Muscle of leg (tissue), 11 donors: ENCODE results near the gene ADCY4. TPM values are rescaled to one million over a fixed set of nuclear protein-coding genes. Genes with fewer than 3 reads are reported as not detected.

Experiments
- DNase-seq: peaks from one replicate; pipeline ENCODE4 v3.0.0; 2013
- H3K27ac ChIP-seq: one replicate; pipeline ENCODE4 v1.5.1; 2013; ENCODE audit warnings: mild to moderate bottlenecking, low read length, control low read depth
- H3K27me3 ChIP-seq: one replicate; pipeline ENCODE4 v1.6.1; 2013; ENCODE audit warnings: low read length; ENCODE audit not compliant: control insufficient read depth, insufficient read depth
- H3K36me3 ChIP-seq: one replicate; pipeline ENCODE4 v1.6.1; 2013; ENCODE audit warnings: low read length; ENCODE audit not compliant: control insufficient read depth, insufficient read depth
- H3K4me1 ChIP-seq: one replicate; pipeline ENCODE4 v1.6.1; 2013; ENCODE audit warnings: low read length; ENCODE audit not compliant: control insufficient read depth, insufficient read depth
- H3K4me3 ChIP-seq: one replicate; pipeline ENCODE4 v1.5.1; 2013; ENCODE audit warnings: low read length, control low read depth
- H3K9me3 ChIP-seq: replicated peaks from 2 replicates; pipeline ENCODE4 v1.6.1; 2013; ENCODE audit warnings: low read depth, low read length; ENCODE audit not compliant: control insufficient read depth
- WGBS: methylation state at CpG from one replicate; pipeline ENCODE4 v1.1.5; 2013; ENCODE audit warnings: missing lambda C conversion rate; ENCODE audit not compliant: insufficient coverage; 5-methylcytosine and 5-hydroxymethylcytosine counted together
- polyA plus RNA-seq, 8 donors: library from polyadenylated mRNA; unstranded; fragments of 120-200 nt; gene quantifications; one replicate each; pipeline versions ENCODE4 v1.2.1 to v1.2.3, GENCODE V29; 2013; ENCODE audit warnings: inconsistent platforms in 1 of 8, low replicate concordance in 1 of 8; ENCODE audit not compliant: insufficient read length in 8 of 8, insufficient read depth in 1 of 8
- total RNA-seq: library from RNA; stranded (reverse); fragments of 120-200 nt; gene quantifications from one replicate; pipeline ENCODE4 v1.2.4, GENCODE V29; 2013

The ADCY4 gene
- total and polyA plus RNA-seq, 9 donors, result 7.0 to 18.7 (median 13.7) TPM

DNA sequence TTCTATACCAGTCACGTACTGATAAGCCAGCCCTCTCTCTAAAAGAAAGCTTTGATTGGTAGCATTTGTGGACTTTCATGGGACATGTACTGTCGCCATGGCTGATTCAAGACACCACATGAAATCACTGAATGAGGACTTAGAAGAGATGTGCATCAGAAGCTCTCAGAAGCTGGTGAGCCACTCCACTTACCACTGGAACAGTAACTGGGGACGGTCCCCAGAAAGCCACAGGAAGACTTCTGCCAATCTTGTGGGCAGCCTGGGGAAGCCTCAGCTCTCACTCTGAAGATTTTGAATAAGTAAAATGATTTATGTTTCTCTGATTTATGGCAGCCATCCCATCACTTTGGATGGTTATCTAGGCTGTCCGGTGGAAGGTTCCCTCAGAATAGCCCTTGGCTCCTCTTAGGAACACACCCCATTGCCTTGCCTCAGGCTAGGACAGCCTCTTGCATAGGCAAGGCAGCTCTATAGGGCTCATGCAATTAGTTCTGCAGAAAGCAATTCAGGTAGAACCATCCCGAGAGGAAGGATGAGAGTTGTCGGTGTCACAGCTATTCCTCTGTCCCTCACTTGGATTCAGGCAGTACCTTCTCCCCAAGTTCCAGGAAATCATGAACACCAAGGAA is 45.1 kb downstream of the ADCY4 start:
- Histone ChIP-seq H3K36me3 (peaks cover 34% of the 10 kb centered on the region), H3K4me1 (no peaks in the 10 kb centered on the region), H3K9me3 (no peaks in the 10 kb centered on the region), H3K4me3 (no peak overlapping the region), H3K27ac (no peak overlapping the region), H3K27me3 (no peaks in the 10 kb centered on the region)
- no peak for DNase-seq
- WGBS, result 100% methylated on average over 2 of the region's 6 CpGs

DNA sequence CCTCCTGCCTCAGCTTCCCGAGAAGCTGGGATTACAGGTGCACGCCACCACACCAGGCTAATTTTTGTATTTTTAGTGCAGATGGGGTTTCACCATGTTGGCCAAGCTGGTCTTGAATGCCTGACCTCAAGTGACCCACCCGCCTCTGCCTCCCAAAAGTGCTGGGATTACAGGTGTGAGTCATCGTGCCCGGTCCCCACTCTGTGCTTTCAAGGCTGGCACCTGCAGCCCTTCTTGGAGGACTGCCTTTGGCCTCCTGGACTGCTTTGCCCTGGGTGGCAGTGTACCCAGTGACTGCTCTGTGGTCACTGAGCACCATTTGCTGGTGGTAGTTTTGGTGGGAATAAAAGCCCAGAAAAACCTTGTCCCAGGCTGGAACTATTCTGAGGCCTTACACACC is 47.9 kb downstream of the ADCY4 start:
- H3K4me3 ChIP-seq, result no peak overlapping the region
- no peaks in the 10 kb centered on the region for H3K27me3 ChIP-seq
- WGBS, result 92% methylated on average over 2 of the region's 5 CpGs
- H3K4me1 ChIP-seq, result peaks cover 11% of the 10 kb centered on the region
- DNase-seq, result no peak
- H3K27ac ChIP-seq, result no peak overlapping the region
- no peaks in the 10 kb centered on the region for H3K9me3 ChIP-seq
- H3K36me3 ChIP-seq, result peaks cover 26% of the 10 kb centered on the region

DNA sequence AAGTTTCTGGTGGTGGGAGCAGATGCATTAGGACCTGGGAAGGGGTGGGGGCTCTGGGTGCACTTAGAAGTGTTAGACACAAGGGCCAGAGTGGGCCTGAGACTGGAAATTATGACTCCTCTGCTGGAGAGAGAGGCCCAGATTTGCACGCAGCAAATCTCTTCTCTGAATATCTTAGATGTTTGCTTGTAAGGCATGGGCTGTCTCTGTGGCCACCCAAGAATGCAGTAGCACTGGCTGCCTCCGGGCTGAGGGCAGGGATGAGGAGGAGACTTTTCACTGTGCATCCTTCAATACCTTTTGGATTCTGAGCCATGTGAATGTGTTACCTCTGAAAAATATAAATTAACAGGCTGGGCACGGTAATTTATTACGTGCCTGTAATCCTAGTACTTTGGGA is 49.5 kb downstream of the ADCY4 start:
- DNase-seq, result no peak
- Histone ChIP-seq H3K27me3 (no peaks in the 10 kb centered on the region), H3K4me3 (no peak overlapping the region), H3K4me1 (peaks cover 11% of the 10 kb centered on the region), H3K27ac (no peak overlapping the region), H3K36me3 (peaks cover 11% of the 10 kb centered on the region), H3K9me3 (no peaks in the 10 kb centered on the region)
- 75% methylated on average over 1 of the region's 4 CpGs for WGBS

DNA sequence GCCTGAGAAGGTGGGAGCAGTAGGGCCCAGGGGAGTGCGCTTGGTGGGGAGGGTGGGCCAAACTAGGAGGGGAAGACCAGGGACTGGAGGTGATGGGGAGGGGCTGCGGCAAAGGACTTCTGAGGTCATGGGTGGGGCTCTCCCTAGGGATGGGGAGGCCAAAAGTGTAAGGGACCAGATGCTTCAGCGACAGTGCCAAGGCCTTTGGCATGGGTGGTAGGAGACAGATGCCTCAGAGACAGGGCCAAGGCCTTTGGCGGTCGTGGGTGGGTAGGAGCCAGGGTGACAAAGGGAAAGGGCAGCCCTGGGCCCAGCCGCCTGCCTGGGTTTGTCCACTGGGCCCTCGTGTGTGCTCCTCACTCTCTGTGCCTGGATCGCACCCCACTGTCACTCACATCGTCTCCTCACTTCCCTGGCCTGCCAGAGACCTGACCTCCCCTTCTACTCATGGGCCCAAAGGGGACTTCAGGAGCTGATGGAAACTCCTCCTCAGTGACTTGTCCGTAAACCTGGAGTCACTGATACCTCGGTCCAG is 50.3 kb downstream of the ADCY4 start:
- no peaks in the 10 kb centered on the region for H3K9me3 ChIP-seq
- no peak overlapping the region for H3K27ac ChIP-seq
- H3K4me1 ChIP-seq, result peaks cover 11% of the 10 kb centered on the region
- DNase-seq, result no peak
- whole genome bisulfite sequencing, result 87% methylated on average over 5 of the region's 11 CpGs
- H3K4me3 ChIP-seq, result no peak overlapping the region
- H3K36me3 ChIP-seq, result peaks cover 3% of the 10 kb centered on the region
- no peaks in the 10 kb centered on the region for H3K27me3 ChIP-seq

DNA sequence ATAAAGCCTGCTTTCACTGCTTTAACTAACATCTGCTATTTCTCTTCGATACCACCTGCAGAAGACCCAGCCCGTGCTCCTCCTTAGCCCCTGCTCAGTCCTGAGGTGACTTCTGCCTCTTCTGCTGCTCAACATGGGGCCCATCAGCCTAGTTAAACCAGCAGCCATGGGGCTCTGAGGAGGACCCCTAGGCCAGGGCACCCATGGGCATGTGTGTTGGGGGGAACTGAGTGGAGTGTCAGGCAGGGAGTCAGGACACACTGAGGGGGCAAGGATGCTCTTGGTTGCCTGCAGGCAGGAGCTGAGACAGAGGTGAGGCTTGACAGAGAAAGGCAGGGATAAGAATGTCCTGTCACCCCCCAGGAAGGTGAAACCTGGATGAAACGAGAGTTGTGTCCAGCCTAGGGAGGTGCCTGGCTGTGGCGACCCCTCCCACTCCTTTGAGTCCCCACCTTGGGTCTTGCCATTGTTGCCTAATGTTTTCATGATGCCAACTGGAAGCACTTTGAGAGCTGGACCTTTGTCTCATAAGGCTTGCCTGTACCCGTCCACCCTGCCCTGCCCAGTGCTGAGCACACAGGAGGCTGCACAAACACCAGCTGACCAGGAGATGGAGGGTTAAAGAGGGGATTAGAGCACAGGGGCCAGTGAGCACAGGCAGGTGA is 50.9 kb downstream of the ADCY4 start:
- H3K4me1 ChIP-seq, result peaks cover 14% of the 10 kb centered on the region
- H3K36me3 ChIP-seq, result no peaks in the 10 kb centered on the region
- H3K27ac ChIP-seq, result no peak overlapping the region
- H3K4me3 ChIP-seq, result no peak overlapping the region
- H3K9me3 ChIP-seq, result no peaks in the 10 kb centered on the region
- H3K27me3 ChIP-seq, result no peaks in the 10 kb centered on the region
- no peak for DNase-seq
- 75% methylated on average over 4 of the region's 5 CpGs for WGBS

DNA sequence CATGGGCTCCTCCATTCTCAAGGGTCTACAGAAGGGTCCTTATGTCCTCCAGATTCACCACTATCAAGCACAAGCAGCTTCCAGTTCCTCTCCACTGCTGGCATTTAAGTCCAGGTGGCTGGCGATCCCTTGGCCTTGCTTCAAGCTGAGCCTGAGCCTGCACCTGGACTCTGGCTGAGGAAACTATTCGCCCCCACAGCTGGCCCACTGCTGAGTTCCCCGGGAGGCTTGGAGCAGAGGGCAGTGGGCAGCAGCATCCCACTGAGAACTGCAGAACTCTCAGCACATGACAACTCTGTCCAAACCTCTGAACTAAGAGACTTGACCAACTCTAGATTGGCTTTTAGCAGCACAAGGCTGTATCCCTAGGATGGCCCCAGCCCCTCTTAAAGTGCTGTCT is 52.1 kb downstream of the ADCY4 start:
- 67% methylated on average over 3 of the region's 3 CpGs for WGBS
- Histone ChIP-seq H3K27ac (no peak overlapping the region), H3K4me3 (no peak overlapping the region), H3K4me1 (peaks cover 14% of the 10 kb centered on the region), H3K36me3 (no peaks in the 10 kb centered on the region), H3K9me3 (no peaks in the 10 kb centered on the region), H3K27me3 (no peaks in the 10 kb centered on the region)
- no peak for DNase-seq

DNA sequence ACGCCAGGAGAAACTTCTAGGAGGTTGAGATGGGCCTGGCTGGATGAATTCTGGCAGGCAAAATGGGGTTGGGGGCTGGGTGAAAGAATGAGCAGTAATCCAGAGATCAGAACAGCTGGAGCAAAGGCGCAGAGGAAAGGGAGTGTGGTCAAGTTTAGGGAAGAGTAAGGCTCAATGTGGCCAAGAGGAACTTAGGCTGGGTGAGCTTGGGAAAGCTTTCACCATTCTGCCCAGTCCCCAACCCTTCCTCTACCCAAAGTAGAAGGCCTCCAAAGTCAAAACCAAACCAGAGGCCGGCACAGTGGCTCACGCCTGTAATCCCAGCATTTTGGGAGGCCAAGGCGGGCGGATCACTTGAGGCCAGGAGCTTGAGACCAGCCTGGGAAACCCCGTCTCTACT is 53.2 kb downstream of the ADCY4 start:
- no peaks in the 10 kb centered on the region for H3K36me3 ChIP-seq
- H3K4me1 ChIP-seq, result peaks cover 14% of the 10 kb centered on the region
- no peaks in the 10 kb centered on the region for H3K9me3 ChIP-seq
- no peaks in the 10 kb centered on the region for H3K27me3 ChIP-seq
- H3K4me3 ChIP-seq, result no peak overlapping the region
- no peak overlapping the region for H3K27ac ChIP-seq
- 84% methylated on average over 3 of the region's 7 CpGs for WGBS
- no peak for DNase-seq

DNA sequence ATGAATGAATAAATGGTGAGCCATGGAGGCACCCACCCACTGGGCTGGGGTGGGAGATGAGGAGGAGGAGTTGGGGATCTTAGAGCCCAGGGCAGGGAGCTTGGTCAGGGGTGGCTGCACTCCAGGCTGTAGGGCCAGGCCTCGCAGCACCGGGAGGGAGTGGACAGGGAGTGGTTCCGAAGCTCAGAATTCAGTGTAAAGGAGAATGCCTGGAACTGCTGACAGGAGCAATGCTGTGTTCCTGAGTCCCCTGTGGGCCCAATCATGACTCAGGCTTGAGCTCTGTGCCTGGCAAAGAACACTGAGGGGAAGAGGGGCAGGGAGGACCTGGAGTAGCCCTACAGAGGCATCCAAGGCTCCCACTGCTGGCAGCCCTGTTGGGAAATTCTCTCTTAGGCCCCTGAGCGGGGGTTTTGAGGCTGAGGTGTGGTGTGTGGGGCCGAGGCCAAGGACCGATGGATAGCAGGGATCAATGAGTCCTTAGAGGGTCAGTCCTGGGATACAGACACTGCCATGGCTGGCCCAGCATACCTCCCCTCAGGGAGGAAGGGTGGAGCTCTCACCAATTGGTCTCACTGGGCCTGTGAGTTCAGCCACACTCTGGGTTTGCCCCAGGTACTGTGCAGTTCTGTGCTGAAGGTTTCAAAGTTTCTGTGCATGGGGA is 53.9 kb downstream of the ADCY4 start:
- Histone ChIP-seq H3K9me3 (no peaks in the 10 kb centered on the region), H3K27ac (no peak overlapping the region), H3K4me1 (peaks cover 14% of the 10 kb centered on the region), H3K27me3 (no peaks in the 10 kb centered on the region), H3K36me3 (no peaks in the 10 kb centered on the region), H3K4me3 (no peak overlapping the region)
- no peak for DNase-seq
- WGBS, result 81% methylated on average over 6 of the region's 6 CpGs

DNA sequence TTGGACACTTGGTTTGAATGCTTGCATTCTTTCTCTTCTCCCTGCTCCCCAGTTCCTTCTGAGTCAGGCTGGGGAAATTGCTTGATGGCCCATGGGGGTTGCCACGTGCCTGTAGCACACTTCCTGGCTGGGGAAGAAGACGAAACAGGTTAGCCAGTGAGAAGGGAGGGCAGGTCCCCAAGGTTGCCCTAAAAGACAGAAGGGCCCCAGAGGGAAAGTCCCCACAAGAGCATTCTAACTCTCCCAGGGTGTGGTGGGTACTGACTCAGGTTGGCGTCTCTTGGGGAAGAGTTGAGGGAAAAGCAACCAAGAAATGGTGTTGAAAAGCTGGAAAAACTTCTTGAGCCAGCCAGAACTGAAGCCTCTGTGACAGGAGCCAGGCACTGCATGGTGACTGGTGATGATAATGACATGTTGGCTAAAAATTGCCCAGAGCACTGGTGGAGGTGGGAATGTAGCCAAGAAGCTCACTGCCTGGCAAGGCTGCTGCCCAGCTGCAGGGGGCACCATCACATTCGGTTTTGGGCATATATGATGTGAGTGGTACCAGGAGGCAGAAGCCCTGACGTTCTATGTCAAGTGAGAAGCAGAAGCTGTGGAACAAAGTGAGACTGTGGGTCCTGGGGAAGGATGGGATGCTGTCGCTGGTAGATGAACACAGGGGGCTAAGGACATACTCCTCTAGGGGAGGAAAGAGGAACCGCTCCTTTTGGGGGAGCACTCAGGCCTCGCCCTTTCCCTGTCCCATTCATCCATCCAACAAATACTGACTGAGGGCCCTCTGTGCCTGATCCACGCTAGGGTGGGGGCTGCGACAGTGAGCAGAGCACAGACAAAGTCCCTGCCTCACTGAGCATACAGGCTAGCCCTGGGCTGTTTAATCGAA is 55.3 kb downstream of the ADCY4 start:
- DNase-seq, result no peak
- WGBS, result 59% methylated on average over 6 of the region's 11 CpGs
- Histone ChIP-seq H3K4me1 (peaks cover 12% of the 10 kb centered on the region), H3K36me3 (no peaks in the 10 kb centered on the region), H3K27me3 (no peaks in the 10 kb centered on the region), H3K27ac (no peak overlapping the region), H3K9me3 (no peaks in the 10 kb centered on the region), H3K4me3 (no peak overlapping the region)

DNA sequence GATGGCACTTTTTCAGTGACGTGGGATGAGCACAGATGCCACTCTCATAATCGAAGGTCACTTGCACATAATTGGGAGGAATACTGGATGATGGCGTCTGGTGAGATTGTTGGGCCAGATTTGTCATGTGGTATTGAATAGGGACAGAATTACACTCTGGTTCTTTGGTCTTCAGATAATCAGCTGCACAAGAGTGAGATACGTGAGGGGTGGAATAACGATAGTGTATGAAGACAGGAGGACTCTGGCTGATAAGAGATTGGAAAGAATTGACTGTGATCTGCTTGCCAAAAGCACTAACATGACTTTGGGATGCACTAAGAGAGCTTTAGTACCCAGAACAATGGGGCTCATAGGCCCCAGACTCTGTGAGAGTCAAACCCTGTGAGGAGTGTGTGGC is 56.4 kb downstream of the ADCY4 start:
- DNase-seq, result no peak
- Histone ChIP-seq H3K9me3 (no peaks in the 10 kb centered on the region), H3K27ac (no peak overlapping the region), H3K27me3 (no peaks in the 10 kb centered on the region), H3K4me3 (no peak overlapping the region), H3K36me3 (no peaks in the 10 kb centered on the region), H3K4me1 (peaks cover 3% of the 10 kb centered on the region)
- 90% methylated on average over 5 of the region's 5 CpGs for WGBS
